Measurements from ENCODE around the gene LRRC18. TPM values are rescaled to one million over a fixed set of nuclear protein-coding genes. Genes with fewer than 3 reads are reported as not detected.

The LRRC18 gene
- total RNA-seq, 2 experiments from 2014 or later, result not detected

DNA sequence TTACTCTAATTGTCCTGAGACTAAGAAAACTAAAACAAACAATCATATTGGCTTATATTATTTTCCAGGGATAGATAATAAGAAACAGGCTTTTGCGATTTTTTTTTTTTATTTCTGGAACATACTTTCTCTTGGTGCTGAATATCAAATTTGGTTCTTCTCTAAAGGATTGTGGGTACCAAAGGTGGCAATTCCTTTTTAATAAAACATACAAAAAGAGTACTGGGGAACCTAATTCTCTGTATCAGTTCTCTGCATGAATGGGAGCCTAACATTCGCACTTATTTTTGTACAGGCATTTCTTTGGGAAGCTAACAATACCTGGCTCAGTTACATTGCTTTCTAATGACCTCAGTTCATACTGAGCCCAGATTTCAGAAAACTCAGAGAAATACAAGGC lies 32.8 kb downstream of the LRRC18 start:
- Mint-ChIP-seq H3K9me3 (no peaks in the 10 kb centered on the region), H3K27ac (no peak overlapping the region), H3K4me1 (ENCODE audit: low read depth) (no peaks in the 10 kb centered on the region), H3K27me3 (no peaks in the 10 kb centered on the region), H3K4me3 (no peak overlapping the region), H3K36me3 (ENCODE audit: low read depth) (no peaks in the 10 kb centered on the region)
- intact Hi-C loops (cut with DNase I, micrococcal nuclease), result no loop called here
- Histone ChIP-seq H3K36me3 (ENCODE audit: insufficient read depth, low read length) (no peaks in the 10 kb centered on the region), H3K4me3 (ENCODE audit: low read length) (no peak overlapping the region), H3K27me3 (ENCODE audit: control insufficient read depth in 1 of 2, insufficient read depth in 2 of 2, low read length in 2 of 2) (no peaks in the 10 kb centered on the region), H3K4me1 (ENCODE audit: insufficient read depth, low read length) (no peaks in the 10 kb centered on the region), H3K27ac (ENCODE audit: low read depth in 1 of 2, low read length in 2 of 2) (no peak overlapping the region), H3K9me3 (ENCODE audit: control insufficient read depth in 1 of 2, insufficient read depth in 1 of 2, low read length in 2 of 2) (peaks cover 0 to 3% of the 10 kb centered on the region in 2 experiments)
- no peak for TF ChIP-seq CTCF (IDR thresholded peaks at IDR 0.05)
- ATAC-seq (ENCODE audit: poor library complexity) (no peak), DNase-seq (no peak)
- CTCF ChIA-PET, result no interaction called here
- POLR2A ChIA-PET, result no interaction called here

- Mint-ChIP-seq H3K9me3 (no peaks in the 10 kb centered on the region), H3K27me3 (no peaks in the 10 kb centered on the region), H3K36me3 (ENCODE audit: low read depth) (no peaks in the 10 kb centered on the region), H3K4me3 (no peak overlapping the region), H3K4me1 (ENCODE audit: low read depth) (no peaks in the 10 kb centered on the region), H3K27ac (no peak overlapping the region)
- POLR2A ChIA-PET, result no interaction called here
- ATAC-seq (ENCODE audit: poor library complexity) (no peak), DNase-seq (no peak)
- Histone ChIP-seq H3K36me3 (ENCODE audit: insufficient read depth, low read length) (no peaks in the 10 kb centered on the region), H3K9me3 (ENCODE audit: control insufficient read depth in 1 of 2, insufficient read depth in 1 of 2, low read length in 2 of 2) (peaks cover 0 to 3% of the 10 kb centered on the region in 2 experiments), H3K4me3 (ENCODE audit: low read length) (no peak overlapping the region), H3K27ac (ENCODE audit: low read depth in 1 of 2, low read length in 2 of 2) (no peak overlapping the region), H3K27me3 (ENCODE audit: control insufficient read depth in 1 of 2, insufficient read depth in 2 of 2, low read length in 2 of 2) (no peaks in the 10 kb centered on the region), H3K4me1 (ENCODE audit: insufficient read depth, low read length) (no peaks in the 10 kb centered on the region)
- TF ChIP-seq CTCF (IDR thresholded peaks at IDR 0.05), result no peak
- CTCF ChIA-PET, result no interaction called here
- intact Hi-C loops (cut with DNase I, micrococcal nuclease), result no loop called here
These were observed 34.3 kb downstream of the LRRC18 start for GRCh38 chr10:48905311-48905710.

DNA sequence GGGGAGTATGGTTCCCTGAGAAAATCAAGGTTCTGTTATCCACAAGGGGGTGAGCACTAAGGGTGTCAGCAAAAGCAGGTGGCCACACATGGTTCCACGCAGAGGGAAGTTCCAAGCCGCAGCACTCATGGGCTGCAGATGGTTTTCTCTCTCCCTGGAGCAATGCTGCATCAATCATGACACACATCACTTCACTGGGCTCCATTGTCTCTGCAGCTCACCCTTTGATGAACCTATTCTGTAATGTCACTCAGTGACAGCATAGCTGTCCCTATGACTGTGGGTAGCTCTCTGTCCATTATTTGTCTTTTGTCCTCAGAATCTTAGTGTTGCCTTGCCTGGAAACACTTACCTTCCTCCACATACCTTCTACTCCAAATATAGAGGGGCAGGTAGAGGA lies 34.8 kb downstream of the LRRC18 start:
- Mint-ChIP-seq H3K4me1 (ENCODE audit: low read depth) (no peaks in the 10 kb centered on the region), H3K27me3 (no peaks in the 10 kb centered on the region), H3K4me3 (no peak overlapping the region), H3K36me3 (ENCODE audit: low read depth) (no peaks in the 10 kb centered on the region), H3K27ac (no peak overlapping the region), H3K9me3 (no peaks in the 10 kb centered on the region)
- peaks cover 0 to 3% of the 10 kb centered on the region in 2 experiments for H3K9me3 ChIP-seq (ENCODE audit: control insufficient read depth in 1 of 2, insufficient read depth in 1 of 2, low read length in 2 of 2)
- H3K4me3 ChIP-seq (ENCODE audit: low read length), result no peak overlapping the region
- ChIA-PET POLR2A (no interaction called here), CTCF (no interaction called here)
- no peaks in the 10 kb centered on the region for H3K36me3 ChIP-seq (ENCODE audit: insufficient read depth, low read length)
- TF ChIP-seq CTCF (IDR thresholded peaks at IDR 0.05), result no peak
- H3K27ac ChIP-seq (ENCODE audit: low read depth in 1 of 2, low read length in 2 of 2), result no peak overlapping the region
- H3K27me3 ChIP-seq (ENCODE audit: control insufficient read depth in 1 of 2, insufficient read depth in 2 of 2, low read length in 2 of 2), result no peaks in the 10 kb centered on the region
- DNase-seq (no peak), ATAC-seq (ENCODE audit: poor library complexity) (no peak)
- no peaks in the 10 kb centered on the region for H3K4me1 ChIP-seq (ENCODE audit: insufficient read depth, low read length)
- intact Hi-C loops (cut with DNase I, micrococcal nuclease), result no loop called here

Measured in CD4-positive, alpha-beta T cell (primary cell).